Lower leg skin (tissue), 4 donors: ENCODE data around the gene LMBRD1. TPM values are rescaled to one million over a fixed set of nuclear protein-coding genes. Genes with fewer than 3 reads are reported as not detected.
"Not testable (repeated sequence)": the region's sequence is repeated elsewhere in the genome, so short reads cannot be mapped to it uniquely, and the experiment has no call there.

Experiments
- DNase-seq, 2 donors: peaks; one replicate each; pipeline ENCODE4 v3.0.0-alpha.2; 2019; ENCODE audit warnings: low spot score in 2 of 2
- H3K4me3 ChIP-seq: fragments of 200-600 bp; sonication (generic); 2 replicates; pipeline ENCODE4 v1.5.1; 2017; ENCODE audit warnings: mild to moderate bottlenecking, low read depth; ENCODE audit not compliant: poor library complexity, severe bottlenecking
- POLR2A ChIP-seq, 2 donors: fragments of 450-650 bp; IDR thresholded peaks; one replicate each; pipeline ENCODE4 v1.6.1; 2016 to 2017; ENCODE audit warnings: antibody characterized with exemption in 2 of 2, mild to moderate bottlenecking in 1 of 2, moderate library complexity in 1 of 2
- WGBS, 2 donors: methylation state at CpG; one replicate each; pipeline ENCODE4 v1.1.5; 2018; 5-methylcytosine and 5-hydroxymethylcytosine counted together
- intact Hi-C: fragments of 100-400 bp; cut with DNase I; formaldehyde crosslinking; loops from one replicate; pipeline ENCODE4 v1.15.0; 2023; ENCODE audit warnings: low total_unique reads
- total RNA-seq, 4 donors: library from RNA; depleted of rRNA; stranded (reverse); fragments of >200 nt; gene quantifications; one replicate each; pipeline ENCODE4 v1.1.0, GENCODE V29; 2016
- TF ChIP-seq, protein P1 (sequence below), 3 donors: fragments of 450-650 bp; IDR thresholded peaks; one replicate each; pipeline ENCODE4 v1.5.1; 2016; ENCODE audit warnings: antibody characterized with exemption in 3 of 3, mild to moderate bottlenecking in 3 of 3, moderate library complexity in 2 of 3

LMBRD1 gene
- total RNA-seq, 4 donors from 2014 or later = 61.1 to 67.4 (median 65.0) TPM

DNA sequence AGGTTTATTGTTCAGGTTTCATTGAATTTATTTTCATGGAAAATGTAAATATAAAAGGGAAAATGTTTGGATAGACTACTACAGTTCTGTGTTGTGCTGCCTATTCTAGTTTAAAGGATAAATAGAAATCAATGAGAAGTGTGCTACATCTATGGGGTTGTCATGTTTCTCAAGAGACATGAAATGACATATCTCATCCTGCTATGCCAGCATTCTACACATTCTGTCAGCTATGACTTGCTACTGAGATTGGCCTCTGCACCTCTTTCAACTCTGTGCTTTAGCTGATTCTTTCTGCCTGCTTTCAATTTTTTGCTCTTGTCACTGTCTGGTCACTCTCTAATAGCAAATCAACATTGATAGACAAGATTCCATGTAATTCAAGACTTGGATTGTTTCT lies 35.7 kb upstream of the LMBRD1 start:
- no peak for TF ChIP-seq POLR2A (IDR thresholded peaks at IDR 0.05)
- TF ChIP-seq, protein P1, sequence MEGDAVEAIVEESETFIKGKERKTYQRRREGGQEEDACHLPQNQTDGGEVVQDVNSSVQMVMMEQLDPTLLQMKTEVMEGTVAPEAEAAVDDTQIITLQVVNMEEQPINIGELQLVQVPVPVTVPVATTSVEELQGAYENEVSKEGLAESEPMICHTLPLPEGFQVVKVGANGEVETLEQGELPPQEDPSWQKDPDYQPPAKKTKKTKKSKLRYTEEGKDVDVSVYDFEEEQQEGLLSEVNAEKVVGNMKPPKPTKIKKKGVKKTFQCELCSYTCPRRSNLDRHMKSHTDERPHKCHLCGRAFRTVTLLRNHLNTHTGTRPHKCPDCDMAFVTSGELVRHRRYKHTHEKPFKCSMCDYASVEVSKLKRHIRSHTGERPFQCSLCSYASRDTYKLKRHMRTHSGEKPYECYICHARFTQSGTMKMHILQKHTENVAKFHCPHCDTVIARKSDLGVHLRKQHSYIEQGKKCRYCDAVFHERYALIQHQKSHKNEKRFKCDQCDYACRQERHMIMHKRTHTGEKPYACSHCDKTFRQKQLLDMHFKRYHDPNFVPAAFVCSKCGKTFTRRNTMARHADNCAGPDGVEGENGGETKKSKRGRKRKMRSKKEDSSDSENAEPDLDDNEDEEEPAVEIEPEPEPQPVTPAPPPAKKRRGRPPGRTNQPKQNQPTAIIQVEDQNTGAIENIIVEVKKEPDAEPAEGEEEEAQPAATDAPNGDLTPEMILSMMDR (IDR thresholded peaks at IDR 0.05) = no peak
- no peak for DNase-seq
- intact Hi-C loops = no loop called here
- H3K4me3 ChIP-seq = no peak overlapping the region

DNA sequence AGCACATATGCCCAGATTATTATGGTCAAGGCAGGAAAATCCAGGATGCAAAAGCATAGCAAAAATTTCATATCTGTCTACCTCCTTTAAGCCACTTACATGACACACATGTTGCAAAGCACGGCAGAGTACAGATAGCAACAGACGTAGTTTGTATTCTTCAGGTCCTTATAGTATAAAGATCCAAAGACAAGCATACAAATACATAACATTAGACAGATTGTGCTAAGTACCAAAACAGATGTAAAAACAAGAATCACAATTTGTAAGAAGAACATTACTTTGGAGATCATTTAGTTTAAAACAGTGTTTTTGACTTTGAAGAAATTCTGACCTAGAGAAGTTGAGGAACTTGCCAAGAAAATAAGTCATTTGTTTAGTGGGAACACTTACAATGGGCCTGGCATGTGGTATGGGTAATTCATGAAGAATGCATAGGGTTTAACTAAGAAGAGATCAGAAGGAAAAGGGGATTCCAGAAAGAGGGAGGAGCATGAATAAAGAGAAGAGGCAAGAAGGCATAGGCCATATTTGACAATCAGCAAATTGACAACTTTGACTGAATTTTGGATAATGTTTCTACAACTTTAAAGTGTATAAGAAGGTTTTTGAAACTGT lies 30.6 kb upstream of the LMBRD1 start:
- no peak overlapping the region for H3K4me3 ChIP-seq
- TF ChIP-seq POLR2A (IDR thresholded peaks at IDR 0.05) = no peak
- TF ChIP-seq, protein P1 (IDR thresholded peaks at IDR 0.05) = no peak
- intact Hi-C loops = no loop called here
- no peak for DNase-seq
- 40 to 59% methylated on average over 2 of the region's 2 CpGs for WGBS, 2 donors

DNA sequence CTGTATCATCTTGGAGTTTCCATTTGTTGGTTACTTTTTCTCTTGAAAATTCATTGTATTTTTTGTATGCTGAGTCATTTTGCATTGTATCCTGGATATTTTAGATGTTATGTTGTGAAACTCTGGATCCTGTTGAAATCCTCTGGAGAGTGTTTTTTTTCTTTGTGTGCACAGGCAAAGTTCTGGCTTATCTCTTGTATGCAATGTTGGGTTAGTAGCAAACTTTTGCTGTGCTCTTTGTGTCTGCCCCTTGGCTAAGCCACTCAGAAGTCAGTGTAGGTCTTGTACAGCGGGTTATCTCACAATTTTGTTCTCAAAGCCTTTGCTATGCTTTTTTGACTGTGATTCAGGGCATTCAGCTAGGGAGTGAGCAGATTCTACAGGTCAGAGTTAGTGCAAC lies 29.1 kb upstream of the LMBRD1 start:
- WGBS, 2 donors = 96 to 100% methylated on average over 1 of the region's 1 CpG
- H3K4me3 ChIP-seq = no peak overlapping the region
- DNase-seq = no peak
- TF ChIP-seq, protein P1 (IDR thresholded peaks at IDR 0.05) = no peak
- TF ChIP-seq POLR2A (IDR thresholded peaks at IDR 0.05) = no peak
- intact Hi-C loops = no loop called here

DNA sequence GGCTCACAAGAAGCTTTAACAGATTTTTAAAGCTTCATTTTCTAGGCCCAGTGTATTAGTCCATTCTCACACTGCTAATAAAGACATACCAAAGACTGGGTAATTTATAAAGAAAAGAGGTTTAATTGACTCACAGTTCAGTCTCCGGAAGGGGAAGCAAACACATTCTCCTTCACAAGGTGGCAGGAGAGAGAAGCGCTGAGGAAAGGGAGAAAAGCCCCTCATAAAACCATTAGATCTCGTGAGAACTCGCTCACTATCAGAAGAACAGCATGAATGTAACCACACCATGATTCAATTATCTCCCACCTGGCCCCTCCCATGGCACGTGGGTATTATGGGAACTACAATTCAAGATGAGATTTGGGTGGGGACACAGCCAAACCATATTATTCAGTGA lies 27.5 kb upstream of the LMBRD1 start:
- intact Hi-C loops = not testable (repeated sequence)
- 76 to 82% methylated on average over 5 of the region's 5 CpGs for WGBS, 2 donors

DNA sequence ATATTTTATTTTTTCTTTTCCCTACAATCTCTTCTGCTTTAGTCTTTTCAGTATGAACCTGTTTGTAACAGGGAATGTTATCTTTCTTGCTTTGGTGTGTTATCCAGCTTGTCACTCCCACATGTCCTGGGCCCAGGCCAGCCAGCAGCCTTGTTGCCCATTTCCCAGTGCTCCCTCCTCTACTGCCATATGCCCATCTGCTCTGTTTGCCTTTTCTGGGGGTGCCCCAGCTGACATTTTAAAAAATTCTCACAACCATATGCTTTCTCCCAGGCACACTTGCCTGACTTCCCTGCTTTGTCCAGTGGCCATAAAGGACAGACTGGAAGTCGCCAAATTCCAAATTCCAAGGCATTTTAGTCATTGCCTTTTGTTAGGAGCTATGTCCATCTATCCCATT lies 23.6 kb upstream of the LMBRD1 start:
- DNase-seq = no peak
- 94 to 96% methylated on average over 1 of the region's 1 CpG for WGBS, 2 donors
- TF ChIP-seq, protein P1 (IDR thresholded peaks at IDR 0.05) = no peak
- no peak for TF ChIP-seq POLR2A (IDR thresholded peaks at IDR 0.05)
- intact Hi-C loops = no loop called here
- H3K4me3 ChIP-seq = no peak overlapping the region

More for the DNA sequence above, 27.5 kb upstream of the LMBRD1 start:
- DNase-seq, H3K4me3 ChIP-seq: not testable (repeated sequence)

DNA sequence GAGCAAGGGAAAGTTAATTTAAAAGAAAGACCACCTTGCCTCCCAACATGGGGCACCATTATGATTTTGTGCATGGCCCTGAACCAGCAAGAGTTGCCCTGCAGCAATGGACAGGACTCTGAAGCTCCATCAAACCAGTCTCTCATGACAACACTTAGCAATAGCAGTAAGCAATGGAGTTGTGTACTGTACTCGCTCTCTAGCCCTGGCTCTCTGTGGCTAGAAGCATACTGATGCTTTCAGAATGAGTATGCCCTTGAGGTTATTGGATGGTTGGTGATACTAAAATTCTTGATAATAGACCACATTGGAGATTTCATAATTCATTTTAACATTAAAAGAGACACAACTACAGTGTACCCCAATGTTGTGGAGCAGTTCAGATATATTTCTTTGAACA lies 23.2 kb upstream of the LMBRD1 start:
- TF ChIP-seq, protein P1 (IDR thresholded peaks at IDR 0.05) = no peak
- TF ChIP-seq POLR2A (IDR thresholded peaks at IDR 0.05) = no peak
- 100% methylated on average over 1 of the region's 1 CpG for WGBS, 2 donors
- H3K4me3 ChIP-seq = no peak overlapping the region
- DNase-seq = no peak
- intact Hi-C loops = no loop called here
